HepG2 (cell line): ENCODE measurements around the gene EFNA2. TPM values are rescaled to one million over a fixed set of nuclear protein-coding genes. Genes with fewer than 3 reads are reported as not detected.
A peak's percentile ranks its signal among the peaks of the same experiment; 100 is the strongest.

Experiments used
- ARNTL ChIP-seq: sonication (generic); formaldehyde crosslinking; IDR thresholded peaks from 2 replicates; pipeline ENCODE4 v1.4.0; 2020; ENCODE audit warnings: mild to moderate bottlenecking, missing genetic modification reagents
- DR1 ChIP-seq: sonication (generic); formaldehyde crosslinking; IDR thresholded peaks from 2 replicates; pipeline ENCODE4 v1.8.0; 2021; ENCODE audit warnings: mild to moderate bottlenecking, missing genetic modification reagents, inconsistent platforms
- FOXP1 ChIP-seq, 2 experiments: fragments of 450-650 bp in 1 of 2; IDR thresholded peaks; 2 replicates each; pipeline ENCODE4 v1.6.1; 2017 to 2018; ENCODE audit warnings: antibody characterized with exemption in 1 of 2
- GFI1 ChIP-seq: sonication (generic); formaldehyde crosslinking; IDR thresholded peaks from 2 replicates; pipeline ENCODE4 v1.5.0; 2020; ENCODE audit warnings: missing genetic modification reagents, mild to moderate bottlenecking, borderline replicate concordance
- PCBP1 ChIP-seq: fragments of 200-400 bp; formaldehyde crosslinking; IDR thresholded peaks from 2 replicates; pipeline ENCODE4 v1.6.1; 2017; ENCODE audit warnings: mild to moderate bottlenecking, low read depth, low read length, borderline replicate concordance
- PHF8 ChIP-seq: sonication (generic); formaldehyde crosslinking; IDR thresholded peaks from 2 replicates; pipeline ENCODE4 v1.5.0; 2020; ENCODE audit warnings: missing genetic modification reagents
- SIN3A ChIP-seq: IDR thresholded peaks from 2 replicates; pipeline ENCODE4 v1.6.1; 2011; ENCODE audit warnings: low read depth, mild to moderate bottlenecking, control low read depth, low read length, borderline replicate concordance
- SSRP1 ChIP-seq: IDR thresholded peaks from 2 replicates; pipeline ENCODE4 v1.6.1; 2016; ENCODE audit warnings: control low read depth
- TERF1 ChIP-seq: sonication (generic); formaldehyde crosslinking; IDR thresholded peaks from 2 replicates; pipeline ENCODE4 v1.8.0; 2022; ENCODE audit warnings: mild to moderate bottlenecking, missing genetic modification reagents, moderate library complexity
- ZNF280D ChIP-seq: sonication (generic); formaldehyde crosslinking; IDR thresholded peaks from 2 replicates; pipeline ENCODE4 v1.5.1; 2020; ENCODE audit warnings: mild to moderate bottlenecking, missing genetic modification reagents
- ZNF430 ChIP-seq: sonication (generic); formaldehyde crosslinking; IDR thresholded peaks from 2 replicates; pipeline ENCODE4 v1.9.0; 2021; ENCODE audit warnings: mild to moderate bottlenecking, missing genetic modification reagents
- ZNF552 ChIP-seq: sonication (generic); formaldehyde crosslinking; IDR thresholded peaks from 2 replicates; pipeline ENCODE4 v1.9.0; 2022; ENCODE audit warnings: missing genetic modification reagents, mild to moderate bottlenecking, borderline replicate concordance
- ZNF572 ChIP-seq: sonication (generic); formaldehyde crosslinking; IDR thresholded peaks from 2 replicates; pipeline ENCODE4 v1.5.1; 2020; ENCODE audit warnings: mild to moderate bottlenecking, missing genetic modification reagents
- ZNF605 ChIP-seq: sonication (generic); formaldehyde crosslinking; IDR thresholded peaks from 2 replicates; pipeline ENCODE4 v1.8.0; 2022; ENCODE audit warnings: mild to moderate bottlenecking, missing genetic modification reagents
- polyA plus RNA-seq, 8 experiments: library from polyadenylated mRNA; depleted of rRNA in 3 of 8; stranded (reverse) in 7 of 8; unstranded in 1 of 8; fragments of >200 nt; fragmentation: Illumina TruSeq in 4 of 8; extraction: Trizol in 4 of 8; gene quantifications; 2 replicates each; pipeline versions ENCODE4 v1.2.1 to v1.2.3, GENCODE V29; 2011 to 2016; ENCODE audit warnings: low read depth in 4 of 8, missing spikeins in 1 of 8, mixed read lengths in 1 of 8; ENCODE audit not compliant: insufficient read depth in 1 of 8
- total RNA-seq, 5 experiments: library from RNA; depleted of rRNA; stranded (reverse); fragments of >200 nt; fragmentation: Illumina TruSeq; extraction: Trizol; gene quantifications; 2 replicates each; pipeline ENCODE4 v1.2.3, GENCODE V29; 2016; ENCODE audit warnings: low read depth in 1 of 5
- TF ChIP-seq, protein P1 (sequence below): sonication (generic); formaldehyde crosslinking; IDR thresholded peaks from 2 replicates; pipeline ENCODE4 v1.5.1; 2020; ENCODE audit warnings: missing genetic modification reagents, mild to moderate bottlenecking, borderline replicate concordance
- TF ChIP-seq, protein P2 (sequence below): sonication (generic); formaldehyde crosslinking; IDR thresholded peaks from 2 replicates; pipeline ENCODE4 v1.9.0; 2021; ENCODE audit warnings: mild to moderate bottlenecking, missing genetic modification reagents

EFNA2 gene
- total and polyA plus RNA-seq, 2 of the 13 experiments (the other 11 are each of a cell fraction or from before 2014, with no cell fraction given), result 6.0 to 9.9 TPM

- TF ChIP-seq ARNTL, result 0 out of 2 replicates have a peak, but pooled peaks have one; percentile 7
- peak; percentile 37; the same call in 1 of the 2 replicates for TF ChIP-seq ZNF430 (CRISPR knock-in tag)
- TF ChIP-seq, protein P1, sequence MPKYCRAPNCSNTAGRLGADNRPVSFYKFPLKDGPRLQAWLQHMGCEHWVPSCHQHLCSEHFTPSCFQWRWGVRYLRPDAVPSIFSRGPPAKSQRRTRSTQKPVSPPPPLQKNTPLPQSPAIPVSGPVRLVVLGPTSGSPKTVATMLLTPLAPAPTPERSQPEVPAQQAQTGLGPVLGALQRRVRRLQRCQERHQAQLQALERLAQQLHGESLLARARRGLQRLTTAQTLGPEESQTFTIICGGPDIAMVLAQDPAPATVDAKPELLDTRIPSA (CRISPR knock-in tag), result 0 out of 2 replicates have a peak, but pooled peaks have one; percentile 82
- peak; percentile 81; the same call in 1 of the 2 replicates for TF ChIP-seq ZNF572 (CRISPR knock-in tag)
- TF ChIP-seq GFI1 (CRISPR knock-in tag), result 0 out of 2 replicates have a peak, but pooled peaks have one; percentile 43
- TF ChIP-seq DR1 (CRISPR knock-in tag), result peak; percentile 6; the same call in 1 of the 2 replicates
- TF ChIP-seq FOXP1 (IDR thresholded peaks at IDR 0.05), result no peak
- TF ChIP-seq FOXP1 (CRISPR knock-in tag; IDR thresholded peaks at IDR 0.05), result no peak
- 0 out of 2 replicates have a peak, but pooled peaks have one; percentile 11 for TF ChIP-seq TERF1 (CRISPR knock-in tag)
- TF ChIP-seq ZNF552 (CRISPR knock-in tag), result 0 out of 2 replicates have a peak, but pooled peaks have one; percentile 34
- 0 out of 2 replicates have a peak, but pooled peaks have one; percentile 57 for TF ChIP-seq ZNF280D (CRISPR knock-in tag)
- 0 out of 2 replicates have a peak, but pooled peaks have one; percentile 44 for TF ChIP-seq PCBP1
- 0 out of 2 replicates have a peak, but pooled peaks have one; percentile 20 for TF ChIP-seq ZNF605 (CRISPR knock-in tag)
- TF ChIP-seq SIN3A, result 0 out of 2 replicates have a peak, but pooled peaks have one; percentile 22
- TF ChIP-seq SSRP1, result peak; percentile 45; the same call in 1 of the 2 replicates
- TF ChIP-seq, protein P2, sequence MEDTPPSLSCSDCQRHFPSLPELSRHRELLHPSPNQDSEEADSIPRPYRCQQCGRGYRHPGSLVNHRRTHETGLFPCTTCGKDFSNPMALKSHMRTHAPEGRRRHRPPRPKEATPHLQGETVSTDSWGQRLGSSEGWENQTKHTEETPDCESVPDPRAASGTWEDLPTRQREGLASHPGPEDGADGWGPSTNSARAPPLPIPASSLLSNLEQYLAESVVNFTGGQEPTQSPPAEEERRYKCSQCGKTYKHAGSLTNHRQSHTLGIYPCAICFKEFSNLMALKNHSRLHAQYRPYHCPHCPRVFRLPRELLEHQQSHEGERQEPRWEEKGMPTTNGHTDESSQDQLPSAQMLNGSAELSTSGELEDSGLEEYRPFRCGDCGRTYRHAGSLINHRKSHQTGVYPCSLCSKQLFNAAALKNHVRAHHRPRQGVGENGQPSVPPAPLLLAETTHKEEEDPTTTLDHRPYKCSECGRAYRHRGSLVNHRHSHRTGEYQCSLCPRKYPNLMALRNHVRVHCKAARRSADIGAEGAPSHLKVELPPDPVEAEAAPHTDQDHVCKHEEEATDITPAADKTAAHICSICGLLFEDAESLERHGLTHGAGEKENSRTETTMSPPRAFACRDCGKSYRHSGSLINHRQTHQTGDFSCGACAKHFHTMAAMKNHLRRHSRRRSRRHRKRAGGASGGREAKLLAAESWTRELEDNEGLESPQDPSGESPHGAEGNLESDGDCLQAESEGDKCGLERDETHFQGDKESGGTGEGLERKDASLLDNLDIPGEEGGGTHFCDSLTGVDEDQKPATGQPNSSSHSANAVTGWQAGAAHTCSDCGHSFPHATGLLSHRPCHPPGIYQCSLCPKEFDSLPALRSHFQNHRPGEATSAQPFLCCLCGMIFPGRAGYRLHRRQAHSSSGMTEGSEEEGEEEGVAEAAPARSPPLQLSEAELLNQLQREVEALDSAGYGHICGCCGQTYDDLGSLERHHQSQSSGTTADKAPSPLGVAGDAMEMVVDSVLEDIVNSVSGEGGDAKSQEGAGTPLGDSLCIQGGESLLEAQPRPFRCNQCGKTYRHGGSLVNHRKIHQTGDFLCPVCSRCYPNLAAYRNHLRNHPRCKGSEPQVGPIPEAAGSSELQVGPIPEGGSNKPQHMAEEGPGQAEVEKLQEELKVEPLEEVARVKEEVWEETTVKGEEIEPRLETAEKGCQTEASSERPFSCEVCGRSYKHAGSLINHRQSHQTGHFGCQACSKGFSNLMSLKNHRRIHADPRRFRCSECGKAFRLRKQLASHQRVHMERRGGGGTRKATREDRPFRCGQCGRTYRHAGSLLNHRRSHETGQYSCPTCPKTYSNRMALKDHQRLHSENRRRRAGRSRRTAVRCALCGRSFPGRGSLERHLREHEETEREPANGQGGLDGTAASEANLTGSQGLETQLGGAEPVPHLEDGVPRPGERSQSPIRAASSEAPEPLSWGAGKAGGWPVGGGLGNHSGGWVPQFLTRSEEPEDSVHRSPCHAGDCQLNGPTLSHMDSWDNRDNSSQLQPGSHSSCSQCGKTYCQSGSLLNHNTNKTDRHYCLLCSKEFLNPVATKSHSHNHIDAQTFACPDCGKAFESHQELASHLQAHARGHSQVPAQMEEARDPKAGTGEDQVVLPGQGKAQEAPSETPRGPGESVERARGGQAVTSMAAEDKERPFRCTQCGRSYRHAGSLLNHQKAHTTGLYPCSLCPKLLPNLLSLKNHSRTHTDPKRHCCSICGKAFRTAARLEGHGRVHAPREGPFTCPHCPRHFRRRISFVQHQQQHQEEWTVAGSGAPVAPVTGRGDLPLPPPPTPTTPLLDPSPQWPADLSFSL (CRISPR knock-in tag), result no peak
- TF ChIP-seq PHF8 (CRISPR knock-in tag), result no peak
- TF ChIP-seq, all 625 proteins: peak for 23
Observed at GRCh38 chr19:1274852-1275259, 10.8 kb upstream of the EFNA2 start (continued).
